ENCODE results near the gene C14orf132.

GRCh38 chr14:96047101-96047500, 7.9 kb downstream of the C14orf132 start:
- TF ChIP-seq POLR2AphosphoS5 (IDR thresholded peaks at IDR 0.05; ENCODE audit: low read depth, low read length) (no peak), FOXP2 (optimal IDR thresholded peaks at IDR 0.05; ENCODE audit: borderline replicate concordance, extremely low read depth, extremely low read length, insufficient read depth) (no peak)
